COR-L47 (cell line): ENCODE data around the gene C6orf52.
"Not testable (repeated sequence)": the region's sequence is repeated elsewhere in the genome, so short reads cannot be mapped to it uniquely, and the experiment has no call there.

ENCODE experiments used
- DNase-seq: peaks from one replicate; lab custom pipeline; 2025; lab: John Stamatoyannopoulos, UW

C6orf52 gene

GRCh38 chr6:10694302-10695085, at the start of gene C6orf52, which contains the start of gene PAK1IP1:
Gene C6orf52 (minus strand): TSS chr6:10694616. CDS start chr6:10687550, 7,066 bp downstream.
Gene PAK1IP1 (plus strand): TSS chr6:10694972. CDS start chr6:10694986, 14 bp downstream.
- DNase-seq = peak; percentile 92

- no peak for DNase-seq
Observed at GRCh38 chr6:10743515-10743914, 49.1 kb upstream of the C6orf52 start.

DNA sequence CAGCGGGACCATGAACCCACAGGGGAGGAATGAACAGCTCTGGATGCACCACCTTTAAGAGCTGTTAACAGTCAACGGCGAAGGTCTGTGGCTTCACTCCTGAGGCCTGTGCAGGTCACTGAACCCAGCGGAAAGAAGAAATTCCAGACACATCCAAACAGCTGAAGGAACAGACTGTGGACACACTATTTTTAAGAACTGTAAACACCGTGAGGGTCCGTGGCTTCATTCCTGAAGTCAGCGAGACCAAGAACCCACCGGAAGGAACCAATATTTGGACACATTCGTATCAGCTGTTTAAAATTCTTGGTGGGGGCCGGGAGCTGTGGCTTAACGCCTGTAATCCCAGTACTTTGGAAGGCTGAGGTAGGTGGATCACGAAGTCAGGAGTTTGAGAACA, 47.8 kb upstream of the C6orf52 start:
- no peak for DNase-seq

DNA sequence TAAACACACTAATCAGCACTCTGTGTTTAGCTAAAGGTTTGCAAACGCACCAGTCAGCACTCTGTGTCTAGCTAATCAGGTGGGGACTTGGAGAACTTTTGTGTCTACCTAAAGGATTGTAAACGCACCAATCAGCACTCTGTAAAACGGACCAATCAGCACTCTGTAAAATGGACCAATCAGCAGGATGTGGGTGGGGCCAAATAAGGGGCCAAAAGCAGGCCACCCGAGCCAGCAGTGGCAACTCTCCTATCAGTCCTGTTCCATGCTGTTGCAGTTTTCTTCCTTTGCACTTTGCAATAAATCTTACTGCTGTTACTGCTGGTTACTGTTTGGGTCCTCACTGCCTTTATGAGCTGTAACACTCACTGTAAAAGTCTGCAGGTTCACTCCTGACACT, 47.2 kb upstream of the C6orf52 start:
- DNase-seq = not testable (repeated sequence)

- DNase-seq = no peak
Observed at GRCh38 chr6:10740061-10740460, 45.6 kb upstream of the C6orf52 start.

DNA sequence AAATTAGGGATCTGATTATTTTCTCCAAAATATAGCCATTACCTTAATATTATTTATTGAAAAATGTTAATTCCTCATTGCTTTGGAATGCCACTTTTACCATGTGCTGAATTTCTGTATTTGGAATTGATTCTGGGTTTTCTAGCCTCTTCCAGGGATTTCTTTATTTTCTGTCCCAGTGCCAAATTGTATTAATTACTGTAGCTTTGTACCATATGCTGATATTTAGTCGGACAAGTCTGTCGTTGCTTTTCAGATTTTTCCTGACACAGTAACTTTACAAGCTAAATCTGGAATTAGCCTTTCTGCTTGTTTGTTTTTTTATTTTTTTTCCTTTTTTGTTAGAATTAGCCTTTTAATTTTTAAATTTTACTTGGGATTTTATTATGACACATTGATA, 42.3 kb upstream of the C6orf52 start:
- no peak for DNase-seq

DNA sequence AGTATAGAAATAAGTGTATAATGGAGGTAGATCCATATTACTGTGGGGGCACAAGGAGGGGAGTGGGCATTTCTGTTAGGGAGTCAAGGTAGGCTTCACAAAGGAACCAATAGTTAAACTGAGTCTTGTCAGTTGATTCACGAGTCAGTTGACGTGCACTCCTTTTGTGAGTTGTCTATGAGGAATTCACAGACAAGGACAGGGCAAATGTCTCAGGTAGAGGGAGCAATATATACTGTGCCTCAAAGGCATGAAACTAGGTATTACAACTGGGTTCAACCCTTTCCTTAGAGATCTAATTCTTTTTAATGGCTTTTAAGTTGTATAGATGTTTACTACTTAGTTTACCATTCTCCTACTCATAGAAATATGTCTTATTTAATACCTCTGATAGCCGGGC, 39.4 kb upstream of the C6orf52 start:
- DNase-seq = no peak

DNA sequence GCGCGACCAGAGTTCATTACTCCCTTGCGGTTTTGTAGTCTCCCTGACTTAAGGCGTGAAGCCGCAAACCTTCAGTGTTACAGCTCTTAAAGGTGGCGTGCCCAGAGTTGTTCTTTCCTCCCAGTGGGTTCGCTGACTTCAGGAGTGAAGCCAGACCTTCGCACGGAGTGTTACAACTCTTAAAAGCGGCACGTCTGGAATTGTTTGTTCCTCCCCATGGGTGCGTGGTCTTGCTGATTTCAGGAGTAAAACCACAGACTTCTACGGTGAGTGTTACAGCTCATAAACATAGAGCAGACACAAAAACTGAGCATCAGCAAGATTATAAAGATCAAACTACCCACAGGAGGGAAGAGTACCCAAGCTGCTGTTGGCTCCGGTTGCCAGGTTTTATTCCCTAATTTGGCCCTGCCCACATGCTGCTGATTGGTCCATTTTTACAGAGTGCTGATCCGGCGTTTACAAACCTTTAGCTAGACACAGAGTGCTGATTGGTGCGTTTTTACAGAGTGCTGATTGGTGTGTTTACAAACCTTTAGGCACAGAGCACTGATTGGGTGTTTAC, 38.8 kb upstream of the C6orf52 start:
- no peak for DNase-seq

GRCh38 chr6:10730254-10730653, 35.8 kb upstream of the C6orf52 start:
- no peak for DNase-seq

- DNase-seq = no peak
Observed at GRCh38 chr6:10725716-10726115, 31.3 kb upstream of the C6orf52 start.

DNA sequence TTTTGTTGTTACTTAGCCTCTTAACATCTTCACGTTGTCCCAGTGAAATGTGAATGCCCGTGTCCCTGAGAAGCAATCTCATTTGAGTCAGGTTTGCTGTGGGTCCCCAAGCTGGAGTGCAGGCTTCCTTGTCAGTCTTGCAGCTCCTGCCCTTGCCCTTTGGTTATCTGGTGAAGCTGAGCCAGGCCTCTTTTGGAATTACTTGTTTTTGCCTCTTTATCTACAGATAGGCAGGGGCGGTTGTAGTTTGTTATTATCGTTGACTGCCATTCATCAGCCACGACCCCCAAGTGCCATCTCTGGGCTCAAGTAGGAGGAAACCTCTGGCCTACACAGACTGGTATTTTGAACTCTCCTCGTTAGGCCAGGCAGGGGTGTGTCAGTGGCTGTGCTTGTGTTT, 30.6 kb upstream of the C6orf52 start:
- DNase-seq = no peak

- DNase-seq = no peak
Observed at GRCh38 chr6:10723567-10723881, 29.1 kb upstream of the C6orf52 start.

DNA sequence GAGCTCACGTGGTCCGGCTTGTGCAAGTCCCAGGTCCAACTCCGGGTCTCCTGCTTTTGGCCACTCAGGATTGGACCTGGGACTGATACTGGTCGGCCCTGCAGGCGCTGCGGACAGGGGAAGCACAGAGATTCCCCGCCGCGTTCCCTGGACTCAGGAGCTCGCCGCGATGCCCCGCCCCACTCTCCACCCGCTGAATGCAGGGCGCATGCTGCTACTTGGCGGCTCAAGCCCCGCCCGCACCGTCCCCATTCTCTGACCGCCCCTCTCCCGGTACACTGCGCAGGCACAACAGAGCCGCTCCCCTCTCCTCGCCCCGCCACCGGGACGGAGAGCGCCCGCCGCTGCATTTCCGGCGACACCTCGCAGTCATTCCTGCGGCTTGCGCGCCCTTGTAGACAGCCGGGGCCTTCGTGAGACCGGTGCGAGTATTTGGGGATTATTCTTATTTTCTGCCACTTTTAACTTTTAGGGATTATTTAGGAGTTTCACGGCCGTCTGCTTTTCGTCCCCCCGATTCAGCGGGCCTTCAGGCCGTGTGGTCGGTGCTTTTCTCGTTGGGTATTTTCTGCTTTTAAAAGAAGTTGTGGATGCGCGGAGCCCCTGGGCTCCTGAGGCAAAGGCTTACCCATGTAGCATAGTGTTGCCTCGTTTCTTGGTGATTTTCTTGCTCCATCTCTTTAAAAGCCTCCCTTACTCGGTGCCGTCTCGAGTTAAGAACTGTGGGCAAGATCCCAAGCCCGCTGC, 28.6 kb upstream of the C6orf52 start, which contains the start of gene TMEM14C:
Gene TMEM14C (plus strand): TSS at position 251 of the 747 bp plus-strand sequence. CDS start 1,544 bp downstream, outside the sequence.
- DNase-seq = peak; percentile 98

DNA sequence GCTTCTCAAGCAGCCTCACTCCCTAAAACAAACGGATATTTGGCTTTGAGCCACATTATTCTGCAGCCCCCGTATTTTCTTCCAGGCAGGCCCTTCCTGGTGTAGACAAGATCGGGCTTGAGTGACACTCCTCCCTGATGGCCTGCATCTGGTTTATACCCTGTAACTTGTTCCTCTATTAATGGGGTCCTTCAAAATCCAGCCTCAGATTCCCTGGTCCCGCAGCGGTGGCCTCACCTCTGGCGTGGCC, 28.1 kb upstream of the C6orf52 start:
- peak; percentile 76 for DNase-seq

- DNase-seq = no peak
Observed at GRCh38 chr6:10721850-10722569, 27.6 kb upstream of the C6orf52 start.

DNA sequence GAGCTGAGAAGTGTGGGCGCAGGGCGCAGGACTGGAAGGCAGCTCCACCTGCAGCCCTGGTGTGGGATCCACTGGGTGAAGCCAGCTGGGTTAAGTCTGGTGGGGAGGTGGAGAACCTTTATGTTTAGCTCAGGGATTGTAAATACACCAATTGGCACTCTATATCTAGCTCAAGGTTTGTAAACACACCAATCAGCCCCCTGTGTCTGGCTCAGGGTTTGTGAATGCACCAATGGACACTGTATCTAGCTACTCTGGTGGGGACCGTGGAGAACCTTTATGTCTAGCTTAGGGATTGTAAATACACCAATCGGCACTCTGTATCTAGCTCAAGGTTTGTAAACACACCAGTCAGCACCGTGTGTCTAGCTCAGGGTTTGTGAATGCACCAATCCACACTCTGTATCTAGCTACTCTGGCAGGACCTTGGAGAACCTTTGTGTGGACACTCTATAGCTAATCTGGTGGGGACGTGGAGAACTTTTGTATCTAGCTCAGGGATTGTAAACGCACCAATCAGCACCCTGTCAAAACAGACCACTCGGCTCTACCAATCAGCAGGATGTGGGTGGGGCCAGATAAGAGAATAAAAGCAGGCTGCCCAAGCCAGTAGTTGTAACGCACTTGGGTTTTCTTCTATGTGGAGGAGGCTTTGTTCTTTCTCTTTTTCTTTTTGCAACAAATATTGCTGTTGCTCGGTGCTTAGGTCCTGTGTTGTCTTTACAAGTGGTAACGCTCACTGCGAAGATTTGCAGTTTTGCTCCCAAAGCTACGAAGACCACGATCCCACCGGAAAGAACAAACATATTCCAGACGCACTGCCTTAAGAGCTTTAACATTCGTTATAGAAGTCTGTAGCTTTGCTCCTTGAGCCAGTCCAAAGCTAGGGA, 26.8 kb upstream of the C6orf52 start:
- not testable (repeated sequence) for DNase-seq

GRCh38 chr6:10720265-10720959, 26.0 kb upstream of the C6orf52 start:
- DNase-seq = peak; percentile 32

DNA sequence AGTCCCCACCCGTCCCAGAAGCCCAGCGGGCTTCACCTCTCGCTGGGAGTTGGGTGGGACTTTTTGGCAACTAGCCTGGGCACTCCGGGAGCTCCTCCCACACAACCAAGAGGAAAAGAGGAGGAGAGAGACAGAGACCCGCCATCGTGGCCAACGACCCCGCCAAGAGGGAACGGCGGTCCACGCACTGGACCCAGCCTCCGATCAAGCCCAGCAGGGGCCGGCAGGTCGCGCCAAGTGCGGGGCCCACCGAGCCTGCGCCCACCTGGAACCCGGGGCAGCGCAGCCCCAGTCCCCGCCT, 25.5 kb upstream of the C6orf52 start:
- peak; percentile 15 for DNase-seq

- DNase-seq = peak; percentile 30
Observed at GRCh38 chr6:10719296-10719963, 25.0 kb upstream of the C6orf52 start.

- no peak for DNase-seq
Observed at GRCh38 chr6:10713962-10714361, 19.5 kb upstream of the C6orf52 start.

GRCh38 chr6:10696655-10697054, 2.2 kb upstream of the C6orf52 start:
- no peak for DNase-seq
